Activated naive CD4-positive, alpha-beta T cell (primary cell): ENCODE results near the gene CDRT15.
A peak's percentile ranks its signal among the peaks of the same experiment; 100 is the strongest.
"Not testable (repeated sequence)": the region's sequence is repeated elsewhere in the genome, so short reads cannot be mapped to it uniquely, and the experiment has no call there.

ENCODE experiments used
- DNase-seq, 4 experiments: peaks; one replicate each; lab custom pipeline; 2025; lab: John Stamatoyannopoulos, UW

CDRT15 gene

GRCh38 chr17:14236762-14237161, at the start of gene CDRT15:
TSS of gene CDRT15 (minus strand) at chr17:14236862. CDS start at chr17:14236833, 29 bp downstream.
- not testable (repeated sequence) for DNase-seq

DNA sequence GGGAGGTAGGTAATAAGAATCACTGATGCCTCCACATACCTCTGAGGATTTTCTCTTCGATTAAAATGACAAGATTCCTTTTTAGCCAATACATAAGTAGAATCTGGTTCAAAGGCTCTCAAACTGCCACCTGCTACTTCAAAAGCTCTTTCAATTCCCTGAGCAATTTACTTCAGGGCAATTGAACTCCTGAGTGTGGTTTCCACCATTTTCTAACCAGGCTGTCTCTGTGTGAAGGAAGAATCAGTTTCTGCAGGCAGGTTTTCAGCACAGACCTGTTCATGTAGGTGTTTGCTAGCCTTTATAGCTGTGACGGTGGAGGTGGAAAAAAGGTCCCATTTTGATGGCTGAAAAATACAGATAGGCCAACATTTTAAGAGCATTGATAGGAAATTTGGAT, 46.1 kb upstream of the CDRT15 start:
- DNase-seq = no peak

DNA sequence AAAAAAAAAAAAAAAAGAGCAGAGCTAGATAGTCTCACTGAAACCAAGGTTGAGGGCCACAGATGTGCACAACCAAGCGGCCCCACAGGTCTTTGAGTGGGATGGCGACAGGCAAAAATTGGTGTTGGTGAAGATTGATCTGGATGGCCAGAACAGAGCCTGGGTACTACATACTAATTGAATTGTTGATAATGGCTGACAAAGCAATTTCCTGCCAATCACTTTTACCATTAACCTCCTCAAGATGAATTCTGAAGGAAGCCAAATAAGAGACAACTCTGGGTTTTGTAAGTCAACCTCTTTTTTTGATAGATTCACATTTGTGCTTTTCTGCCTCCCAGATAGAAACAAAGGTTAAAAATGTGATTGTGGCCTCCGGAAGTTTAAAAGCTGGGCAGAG, 44.9 kb upstream of the CDRT15 start:
- no peak for DNase-seq

- no peak for DNase-seq
Measured at GRCh38 chr17:14276535-14277250, 40.0 kb upstream of the CDRT15 start.

- no peak for DNase-seq
Measured at GRCh38 chr17:14270508-14270907, 33.8 kb upstream of the CDRT15 start.

GRCh38 chr17:14269473-14269872, 32.8 kb upstream of the CDRT15 start:
- DNase-seq = no peak

GRCh38 chr17:14268264-14268663, 31.6 kb upstream of the CDRT15 start:
- DNase-seq = no peak

GRCh38 chr17:14261406-14261805, 24.7 kb upstream of the CDRT15 start:
- DNase-seq = no peak

GRCh38 chr17:14245629-14246028, 9.0 kb upstream of the CDRT15 start:
- DNase-seq = no peak

GRCh38 chr17:14245002-14245401, 8.3 kb upstream of the CDRT15 start:
- no peak for DNase-seq

GRCh38 chr17:14239271-14239670, 2.6 kb upstream of the CDRT15 start:
- DNase-seq = not testable (repeated sequence)

DNA sequence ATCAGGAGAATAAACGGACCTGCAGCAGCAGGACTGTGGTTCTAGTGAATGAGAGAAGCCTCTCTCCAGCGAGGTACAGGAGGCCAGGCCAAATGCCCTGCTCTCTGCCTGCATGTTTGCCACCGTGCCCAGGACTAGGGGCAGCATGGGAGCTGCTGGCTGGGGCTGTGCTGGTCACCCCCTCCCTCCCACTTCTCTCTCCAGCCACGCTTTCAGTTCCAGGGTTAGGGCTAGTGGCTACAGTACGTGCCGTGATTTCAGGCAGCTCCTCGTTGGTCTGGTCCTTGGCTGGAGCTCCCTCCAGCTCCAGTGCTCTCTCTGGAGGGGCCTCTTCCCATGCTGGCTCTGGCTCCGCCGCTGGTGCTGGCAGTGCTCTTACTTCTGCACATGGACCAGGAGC, 630 bp downstream of the CDRT15 start:
- DNase-seq = not testable (repeated sequence)

- DNase-seq = not testable (repeated sequence)
Measured at GRCh38 chr17:14235047-14235446, 1.6 kb downstream of the CDRT15 start.

DNA sequence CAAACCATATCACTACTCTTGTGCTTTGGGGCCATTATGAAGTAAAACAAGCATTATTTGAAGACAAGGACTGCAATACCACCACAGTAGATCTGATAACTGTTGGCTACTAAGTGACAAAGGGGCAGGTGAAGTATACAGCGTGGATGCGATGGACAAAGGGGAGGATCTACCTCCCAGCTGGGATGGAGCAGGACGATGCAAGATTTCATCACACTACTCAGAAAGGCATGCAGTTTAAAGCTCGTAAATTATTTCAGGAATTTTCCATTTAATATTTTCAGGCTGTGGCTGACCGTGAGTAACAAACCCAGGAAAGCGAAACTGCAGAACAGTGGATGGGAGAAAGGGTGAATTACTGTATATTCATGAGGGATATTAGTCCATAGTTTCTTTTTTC, 5.5 kb downstream of the CDRT15 start:
- not testable (repeated sequence) for DNase-seq

- no peak for DNase-seq
Measured at GRCh38 chr17:14228903-14229302, 7.8 kb downstream of the CDRT15 start.

GRCh38 chr17:14227052-14227451, 9.6 kb downstream of the CDRT15 start:
- no peak for DNase-seq

- no peak for DNase-seq
Measured at GRCh38 chr17:14225254-14225980, 11.2 kb downstream of the CDRT15 start.

GRCh38 chr17:14222611-14223010, 14.1 kb downstream of the CDRT15 start:
- no peak for DNase-seq

DNA sequence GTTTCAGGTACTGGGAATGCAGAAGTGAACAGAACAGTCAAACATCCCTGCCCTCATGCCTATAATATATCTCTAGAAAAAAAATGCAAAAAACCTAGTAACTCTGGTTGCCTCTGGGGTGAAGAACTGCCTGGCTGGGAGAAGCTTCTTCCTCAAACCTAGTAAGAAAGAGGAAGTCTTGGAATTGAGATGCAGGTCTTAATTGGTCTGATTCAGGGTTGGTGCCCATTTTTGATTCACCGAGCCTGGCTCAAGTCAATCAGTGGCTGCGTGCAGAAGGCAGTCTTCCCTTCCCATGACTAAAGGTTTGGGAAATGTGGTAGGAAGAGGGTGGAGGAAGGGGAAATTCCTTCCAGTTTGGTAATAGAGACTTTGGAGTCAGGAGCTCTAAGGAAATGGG, 22.4 kb downstream of the CDRT15 start:
- no peak for DNase-seq

DNA sequence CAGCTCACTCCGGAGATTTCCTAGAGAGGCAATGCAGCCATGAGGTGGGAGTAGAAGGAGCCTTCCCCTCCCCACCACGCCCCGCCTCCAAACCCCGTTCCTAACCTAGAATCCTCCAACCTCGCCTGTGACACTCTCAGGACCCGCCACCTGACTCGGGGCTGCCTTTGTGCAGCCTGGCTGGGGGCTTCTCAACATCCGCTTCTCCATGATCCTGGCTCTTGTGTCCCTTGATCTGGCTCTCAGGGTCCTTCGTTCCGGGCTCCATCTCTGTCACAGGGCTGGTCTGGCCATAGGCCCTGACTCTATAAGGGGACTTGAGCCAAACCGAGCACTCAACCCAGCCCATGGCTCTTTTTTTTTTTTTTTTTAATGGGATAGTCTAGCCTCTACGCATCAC, 24.3 kb downstream of the CDRT15 start:
- no peak for DNase-seq

GRCh38 chr17:14211801-14212200, 24.9 kb downstream of the CDRT15 start:
- peak in 1 of 4 experiments; percentile 36 for DNase-seq

DNA sequence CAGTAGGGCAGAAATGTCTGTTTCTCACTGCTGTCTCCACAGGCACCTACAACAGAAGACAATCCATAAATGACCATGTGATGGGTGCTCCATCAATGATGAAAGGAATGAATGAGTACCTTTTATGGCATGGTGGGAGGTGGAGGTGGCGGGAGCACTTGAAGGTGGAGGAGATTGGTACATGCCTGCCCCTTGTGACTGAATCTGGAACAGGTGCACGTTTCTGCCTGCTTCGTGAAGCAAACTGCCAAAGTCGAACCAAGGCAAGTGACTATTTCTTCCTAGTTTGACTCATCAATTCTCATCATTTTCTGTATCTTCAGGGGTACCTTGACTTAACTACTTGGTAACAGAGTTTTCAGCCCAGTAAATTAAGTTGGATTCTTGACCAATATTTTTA, 25.4 kb downstream of the CDRT15 start:
- no peak for DNase-seq

DNA sequence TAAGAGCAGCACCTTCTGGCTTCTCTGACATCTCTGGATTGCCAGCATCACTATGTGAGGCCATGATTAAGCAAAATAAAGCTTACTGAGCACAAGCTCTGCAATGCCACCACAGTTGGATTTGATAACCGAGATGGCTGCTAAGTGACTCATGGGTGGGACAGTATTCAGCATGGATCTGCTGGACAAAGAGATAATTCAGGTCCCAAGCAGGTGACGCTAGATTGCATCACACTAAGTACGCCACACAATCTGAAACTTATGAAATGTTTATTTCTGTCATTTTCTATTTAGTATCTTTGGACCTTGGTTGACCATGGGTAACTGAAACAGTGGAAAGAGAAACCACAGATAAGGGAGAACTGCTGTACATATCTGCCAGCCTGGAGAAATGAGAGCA, 27.4 kb downstream of the CDRT15 start:
- DNase-seq = no peak

DNA sequence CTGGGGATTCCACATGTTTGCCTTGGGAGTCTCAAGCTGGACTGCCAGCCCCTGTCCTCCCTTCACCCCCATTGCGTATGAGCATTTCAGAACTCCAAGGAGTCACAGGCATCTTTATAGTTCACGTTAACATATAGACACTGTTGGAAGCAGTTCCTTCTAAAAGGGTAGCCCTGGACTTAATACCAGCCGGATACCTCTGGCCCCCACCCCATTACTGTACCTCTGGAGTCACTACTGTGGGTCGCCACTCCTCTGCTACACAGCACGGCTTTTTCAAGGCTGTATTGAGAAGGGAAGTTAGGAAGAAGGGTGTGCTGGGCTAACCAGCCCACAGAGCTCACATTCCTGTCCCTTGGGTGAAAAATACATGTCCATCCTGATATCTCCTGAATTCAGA, 28.9 kb downstream of the CDRT15 start:
- no peak for DNase-seq
